ENCODE results near the gene SCEL.

GRCh38 chr13:77516342-77516789 is 19.1 kb upstream of the SCEL start:
- TF ChIP-seq, protein P1, sequence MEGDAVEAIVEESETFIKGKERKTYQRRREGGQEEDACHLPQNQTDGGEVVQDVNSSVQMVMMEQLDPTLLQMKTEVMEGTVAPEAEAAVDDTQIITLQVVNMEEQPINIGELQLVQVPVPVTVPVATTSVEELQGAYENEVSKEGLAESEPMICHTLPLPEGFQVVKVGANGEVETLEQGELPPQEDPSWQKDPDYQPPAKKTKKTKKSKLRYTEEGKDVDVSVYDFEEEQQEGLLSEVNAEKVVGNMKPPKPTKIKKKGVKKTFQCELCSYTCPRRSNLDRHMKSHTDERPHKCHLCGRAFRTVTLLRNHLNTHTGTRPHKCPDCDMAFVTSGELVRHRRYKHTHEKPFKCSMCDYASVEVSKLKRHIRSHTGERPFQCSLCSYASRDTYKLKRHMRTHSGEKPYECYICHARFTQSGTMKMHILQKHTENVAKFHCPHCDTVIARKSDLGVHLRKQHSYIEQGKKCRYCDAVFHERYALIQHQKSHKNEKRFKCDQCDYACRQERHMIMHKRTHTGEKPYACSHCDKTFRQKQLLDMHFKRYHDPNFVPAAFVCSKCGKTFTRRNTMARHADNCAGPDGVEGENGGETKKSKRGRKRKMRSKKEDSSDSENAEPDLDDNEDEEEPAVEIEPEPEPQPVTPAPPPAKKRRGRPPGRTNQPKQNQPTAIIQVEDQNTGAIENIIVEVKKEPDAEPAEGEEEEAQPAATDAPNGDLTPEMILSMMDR (IDR thresholded peaks at IDR 0.05), result no peak
- TF ChIP-seq POLR2A (IDR thresholded peaks at IDR 0.05) (no peak), POLR2AphosphoS5 (IDR thresholded peaks at IDR 0.05) (no peak), EP300 (IDR thresholded peaks at IDR 0.05) (no peak)
